ENCODE results near the gene ICA1.
"Not testable (repeated sequence)": the region's sequence is repeated elsewhere in the genome, so short reads cannot be mapped to it uniquely, and the experiment has no call there.

Gene ICA1

GRCh38 chr7:8260871-8261694, 884 bp downstream of the ICA1 start:
- DNase-seq (ENCODE audit: low spot score): peak; percentile 61

GRCh38 chr7:8259586-8260222, 2.3 kb downstream of the ICA1 start:
- no peak for DNase-seq (ENCODE audit: low spot score)

- no peak for DNase-seq (ENCODE audit: low spot score)
These were observed 3.2 kb downstream of the ICA1 start for GRCh38 chr7:8258734-8259133.

- no peak for DNase-seq (ENCODE audit: low spot score)
These were observed 3.8 kb downstream of the ICA1 start for GRCh38 chr7:8258166-8258565.

- no peak for DNase-seq (ENCODE audit: low spot score)
These were observed 6.0 kb downstream of the ICA1 start for GRCh38 chr7:8255680-8256655.

GRCh38 chr7:8254667-8255066, 7.3 kb downstream of the ICA1 start:
- no peak for DNase-seq (ENCODE audit: low spot score)

- DNase-seq (ENCODE audit: low spot score): no peak
These were observed 7.8 kb downstream of the ICA1 start for GRCh38 chr7:8254215-8254614.

- no peak for DNase-seq (ENCODE audit: low spot score)
These were observed 10.8 kb downstream of the ICA1 start for GRCh38 chr7:8251195-8251594.

- no peak for DNase-seq (ENCODE audit: low spot score)
These were observed 11.4 kb downstream of the ICA1 start for GRCh38 chr7:8250547-8250946.

GRCh38 chr7:8249121-8249520, 12.8 kb downstream of the ICA1 start:
- DNase-seq (ENCODE audit: low spot score): no peak

GRCh38 chr7:8246020-8246419, 15.9 kb downstream of the ICA1 start:
- DNase-seq (ENCODE audit: low spot score): no peak

GRCh38 chr7:8245032-8245431, 16.9 kb downstream of the ICA1 start:
- not testable (repeated sequence) for DNase-seq (ENCODE audit: low spot score)

GRCh38 chr7:8243059-8243458, 18.9 kb downstream of the ICA1 start:
- not testable (repeated sequence) for DNase-seq (ENCODE audit: low spot score)

GRCh38 chr7:8239702-8240362, 22.1 kb downstream of the ICA1 start:
- DNase-seq (ENCODE audit: low spot score): not testable (repeated sequence)

GRCh38 chr7:8236780-8237407, 25.1 kb downstream of the ICA1 start:
- DNase-seq (ENCODE audit: low spot score): no peak

GRCh38 chr7:8232999-8233847, 28.7 kb downstream of the ICA1 start:
- DNase-seq (ENCODE audit: low spot score): no peak

GRCh38 chr7:8229927-8230326, 32.0 kb downstream of the ICA1 start:
- no peak for DNase-seq (ENCODE audit: low spot score)

- DNase-seq (ENCODE audit: low spot score): no peak
These were observed 32.9 kb downstream of the ICA1 start for GRCh38 chr7:8228766-8229674.

- no peak for DNase-seq (ENCODE audit: low spot score)
These were observed 33.9 kb downstream of the ICA1 start for GRCh38 chr7:8228068-8228467.

All from HuH-7 (cell line).